Neural progenitor cell (in vitro differentiated cells): ENCODE measurements around the gene UMOD. TPM values are rescaled to one million over a fixed set of nuclear protein-coding genes. Genes with fewer than 3 reads are reported as not detected.

ENCODE experiments used
- DNase-seq: peaks from one replicate; pipeline ENCODE4 v3.0.0-alpha.2; 2016; ENCODE audit warnings: low spot score
- H2AFZ ChIP-seq: fragments of 200-600 bp; sonication (generic); replicated peaks from 2 replicates; pipeline ENCODE4 v1.6.1; 2016; ENCODE audit warnings: antibody characterized with exemption
- H3F3A ChIP-seq: fragments of 200-600 bp; sonication (generic); 2 replicates; pipeline ENCODE4 v1.6.1; 2016; ENCODE audit warnings: antibody characterized with exemption, low read depth
- H3K27ac ChIP-seq: fragments of 200-600 bp; sonication (generic); 2 replicates; pipeline ENCODE4 v1.5.1; 2016; ENCODE audit warnings: mild to moderate bottlenecking
- H3K27me3 ChIP-seq: fragments of 200-600 bp; sonication (generic); 2 replicates; pipeline ENCODE4 v1.6.1; 2016; ENCODE audit warnings: mild to moderate bottlenecking, moderate library complexity
- H3K36me3 ChIP-seq: fragments of 200-600 bp; sonication (generic); 2 replicates; pipeline ENCODE4 v1.5.1; 2016
- H3K4me1 ChIP-seq: fragments of 200-600 bp; sonication (generic); 2 replicates; pipeline ENCODE4 v1.6.1; 2016; ENCODE audit warnings: mixed run types
- H3K4me2 ChIP-seq: fragments of 200-600 bp; sonication (generic); 2 replicates; pipeline ENCODE4 v1.6.1; 2016
- H3K4me3 ChIP-seq: fragments of 200-600 bp; sonication (generic); 2 replicates; pipeline ENCODE4 v1.5.1; 2016
- H3K79me2 ChIP-seq: fragments of 200-600 bp; sonication (generic); 2 replicates; pipeline ENCODE4 v1.6.1; 2016; ENCODE audit warnings: low read depth
- H3K9ac ChIP-seq: fragments of 200-600 bp; sonication (generic); 2 replicates; pipeline ENCODE4 v1.6.1; 2016
- H3K9me3 ChIP-seq: fragments of 200-600 bp; sonication (generic); 2 replicates; pipeline ENCODE4 v1.5.1; 2016; ENCODE audit warnings: low read depth
- H4K20me1 ChIP-seq: fragments of 200-600 bp; sonication (generic); 2 replicates; pipeline ENCODE4 v1.6.1; 2016; ENCODE audit warnings: low read depth
- H3K27ac Mint-ChIP-seq: 3 replicates; pipeline ENCODE4 v1.8.0; 2021; ENCODE audit warnings: mixed read lengths
- H3K27me3 Mint-ChIP-seq: 2 replicates; pipeline ENCODE4 v1.8.0; 2022; ENCODE audit warnings: low read depth, mild to moderate bottlenecking, inconsistent platforms, moderate library complexity, mixed read lengths; ENCODE audit not compliant: insufficient read depth
- H3K36me3 Mint-ChIP-seq: 3 replicates; pipeline ENCODE4 v1.8.0; 2021; ENCODE audit warnings: mixed read lengths
- H3K4me1 Mint-ChIP-seq: 3 replicates; pipeline ENCODE4 v1.8.0; 2021; ENCODE audit warnings: mixed read lengths
- H3K4me3 Mint-ChIP-seq: 3 replicates; pipeline ENCODE4 v1.8.0; 2021; ENCODE audit warnings: mild to moderate bottlenecking, moderate library complexity, mixed read lengths
- H3K9me3 Mint-ChIP-seq: 3 replicates; pipeline ENCODE4 v1.8.0; 2020; ENCODE audit warnings: mixed read lengths
- CTCF ChIP-seq: fragments of 200-600 bp; sonication (generic); IDR thresholded peaks from 2 replicates; pipeline ENCODE4 v1.5.1; 2017; ENCODE audit warnings: antibody characterized with exemption, mild to moderate bottlenecking
- EZH2 ChIP-seq: fragments of 200-600 bp; sonication (generic); IDR thresholded peaks from 2 replicates; pipeline ENCODE4 v1.6.1; 2017; ENCODE audit warnings: antibody characterized with exemption, mild to moderate bottlenecking, moderate library complexity
- EZH2phosphoT487 ChIP-seq: fragments of 200-600 bp; sonication (generic); IDR thresholded peaks from 2 replicates; pipeline ENCODE4 v1.6.1; 2017; ENCODE audit warnings: antibody characterized with exemption
- total RNA-seq: library from RNA; depleted of rRNA; stranded (reverse); fragments of >200 nt; gene quantifications from 2 replicates; pipeline ENCODE4 v1.2.3, GENCODE V29; 2015; ENCODE audit warnings: low replicate concordance

The UMOD gene
- total RNA-seq, 1 donor from 2014 or later = not detected

- DNase-seq = no peak
- no peak for TF ChIP-seq EZH2phosphoT487
- no peak for TF ChIP-seq CTCF
- no peak for TF ChIP-seq EZH2
- H3K4me1 Mint-ChIP-seq = no peaks in the 10 kb centered on the region
- H3K27ac ChIP-seq = no peak overlapping the region
- no peak overlapping the region for H3K4me3 Mint-ChIP-seq
- no peak overlapping the region for H3K9ac ChIP-seq
- no peaks in the 10 kb centered on the region for H3K36me3 Mint-ChIP-seq
- H2AFZ ChIP-seq = no peak overlapping the region
- no peaks in the 10 kb centered on the region for H3K9me3 Mint-ChIP-seq
- no peak overlapping the region for H3K27ac Mint-ChIP-seq
- H4K20me1 ChIP-seq = no peaks in the 10 kb centered on the region
- no peak overlapping the region for H3K4me2 ChIP-seq
- H3F3A ChIP-seq = no peaks in the 10 kb centered on the region
- no peaks in the 10 kb centered on the region for H3K27me3 ChIP-seq
- no peaks in the 10 kb centered on the region for H3K4me1 ChIP-seq
- H3K27me3 Mint-ChIP-seq = peaks cover 14% of the 10 kb centered on the region
- H3K4me3 ChIP-seq = no peak overlapping the region
- H3K9me3 ChIP-seq = no peaks in the 10 kb centered on the region
- no peaks in the 10 kb centered on the region for H3K79me2 ChIP-seq
- no peaks in the 10 kb centered on the region for H3K36me3 ChIP-seq
These were observed 35.4 kb downstream of the UMOD start for GRCh38 chr16:20317117-20317516.

GRCh38 chr16:20316715-20317114 lies 35.8 kb downstream of the UMOD start:
- H3K4me1 ChIP-seq = no peaks in the 10 kb centered on the region
- no peaks in the 10 kb centered on the region for H3K36me3 ChIP-seq
- no peaks in the 10 kb centered on the region for H3F3A ChIP-seq
- no peaks in the 10 kb centered on the region for H3K27me3 ChIP-seq
- no peak for DNase-seq
- Mint-ChIP-seq H3K27me3 (peaks cover 11% of the 10 kb centered on the region), H3K27ac (no peak overlapping the region), H3K36me3 (no peaks in the 10 kb centered on the region), H3K4me1 (no peaks in the 10 kb centered on the region), H3K4me3 (no peak overlapping the region), H3K9me3 (no peaks in the 10 kb centered on the region)
- no peaks in the 10 kb centered on the region for H3K79me2 ChIP-seq
- TF ChIP-seq EZH2 = no peak
- no peak for TF ChIP-seq CTCF
- no peak for TF ChIP-seq EZH2phosphoT487
- no peak overlapping the region for H2AFZ ChIP-seq
- no peak overlapping the region for H3K4me2 ChIP-seq
- H3K4me3 ChIP-seq = no peak overlapping the region
- H3K9me3 ChIP-seq = no peaks in the 10 kb centered on the region
- H3K27ac ChIP-seq = no peak overlapping the region
- H3K9ac ChIP-seq = no peak overlapping the region
- H4K20me1 ChIP-seq = no peaks in the 10 kb centered on the region

GRCh38 chr16:20315764-20316163 lies 36.8 kb downstream of the UMOD start:
- H3K4me2 ChIP-seq = no peak overlapping the region
- DNase-seq = no peak
- H3K27me3 Mint-ChIP-seq = peaks cover 6% of the 10 kb centered on the region
- no peaks in the 10 kb centered on the region for H3K36me3 ChIP-seq
- TF ChIP-seq EZH2 = no peak
- TF ChIP-seq CTCF = no peak
- no peak for TF ChIP-seq EZH2phosphoT487
- no peaks in the 10 kb centered on the region for H3K79me2 ChIP-seq
- no peaks in the 10 kb centered on the region for H3K4me1 ChIP-seq
- H2AFZ ChIP-seq = no peak overlapping the region
- no peak overlapping the region for H3K27ac Mint-ChIP-seq
- H3F3A ChIP-seq = no peaks in the 10 kb centered on the region
- H3K9me3 ChIP-seq = no peaks in the 10 kb centered on the region
- no peak overlapping the region for H3K27ac ChIP-seq
- no peaks in the 10 kb centered on the region for H3K9me3 Mint-ChIP-seq
- no peaks in the 10 kb centered on the region for H4K20me1 ChIP-seq
- H3K4me3 ChIP-seq = no peak overlapping the region
- no peaks in the 10 kb centered on the region for H3K27me3 ChIP-seq
- H3K36me3 Mint-ChIP-seq = no peaks in the 10 kb centered on the region
- no peak overlapping the region for H3K9ac ChIP-seq
- H3K4me3 Mint-ChIP-seq = no peak overlapping the region
- H3K4me1 Mint-ChIP-seq = no peaks in the 10 kb centered on the region
